AG09319 (cell line): ENCODE measurements around the gene IL6ST.
"Not testable (repeated sequence)": the region's sequence is repeated elsewhere in the genome, so short reads cannot be mapped to it uniquely, and the experiment has no call there.

Experiments used
- DNase-seq: peaks from one replicate; pipeline ENCODE4 v3.0.0-alpha.2; 2010; ENCODE audit warnings: low read depth; ENCODE audit errors: extremely low read depth
- CTCF ChIP-seq: IDR thresholded peaks from 2 replicates; pipeline ENCODE4 v1.5.1; 2011; ENCODE audit warnings: low read depth, mild to moderate bottlenecking, inconsistent platforms, low read length, moderate library complexity

IL6ST gene

DNA sequence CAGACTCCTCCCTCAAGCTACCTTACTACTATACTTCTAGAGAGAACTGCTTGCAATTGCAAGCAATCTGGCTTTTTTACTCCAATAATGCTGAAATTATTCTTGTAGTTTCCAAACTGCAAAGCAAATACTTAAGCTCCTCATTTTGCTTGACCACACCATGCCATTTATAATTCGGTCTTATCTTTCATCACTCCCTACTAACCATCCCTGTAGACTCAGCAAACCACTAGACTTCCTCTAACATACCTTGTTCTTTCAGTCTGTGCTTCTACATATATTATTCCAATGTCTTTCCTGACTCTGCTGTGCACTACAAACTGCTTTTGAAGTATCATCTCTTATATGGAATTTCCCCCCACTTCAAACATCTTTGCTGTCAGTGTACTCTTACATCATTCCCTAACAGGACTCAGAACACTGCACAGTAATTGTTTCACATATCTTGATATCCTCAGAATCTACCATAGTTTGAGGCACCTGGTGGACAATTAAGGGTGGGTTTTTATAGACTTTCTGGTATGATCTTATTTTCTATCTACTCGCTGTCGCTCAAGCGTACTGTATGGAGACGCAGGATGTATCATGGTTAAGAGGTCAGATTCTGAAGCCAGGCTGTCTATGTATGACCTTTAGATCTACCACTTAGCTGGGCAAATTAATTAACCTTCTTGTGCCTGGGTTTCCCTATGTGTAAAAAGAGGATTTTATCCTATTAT, 2.8 kb downstream of the IL6ST start:
- TF ChIP-seq CTCF, result no peak
- DNase-seq, result no peak

- DNase-seq, result not testable (repeated sequence)
Observed at GRCh38 chr5:55990895-55991294, 3.9 kb downstream of the IL6ST start.

GRCh38 chr5:55989860-55990259, 4.9 kb downstream of the IL6ST start:
- TF ChIP-seq CTCF, result no peak
- no peak for DNase-seq

DNA sequence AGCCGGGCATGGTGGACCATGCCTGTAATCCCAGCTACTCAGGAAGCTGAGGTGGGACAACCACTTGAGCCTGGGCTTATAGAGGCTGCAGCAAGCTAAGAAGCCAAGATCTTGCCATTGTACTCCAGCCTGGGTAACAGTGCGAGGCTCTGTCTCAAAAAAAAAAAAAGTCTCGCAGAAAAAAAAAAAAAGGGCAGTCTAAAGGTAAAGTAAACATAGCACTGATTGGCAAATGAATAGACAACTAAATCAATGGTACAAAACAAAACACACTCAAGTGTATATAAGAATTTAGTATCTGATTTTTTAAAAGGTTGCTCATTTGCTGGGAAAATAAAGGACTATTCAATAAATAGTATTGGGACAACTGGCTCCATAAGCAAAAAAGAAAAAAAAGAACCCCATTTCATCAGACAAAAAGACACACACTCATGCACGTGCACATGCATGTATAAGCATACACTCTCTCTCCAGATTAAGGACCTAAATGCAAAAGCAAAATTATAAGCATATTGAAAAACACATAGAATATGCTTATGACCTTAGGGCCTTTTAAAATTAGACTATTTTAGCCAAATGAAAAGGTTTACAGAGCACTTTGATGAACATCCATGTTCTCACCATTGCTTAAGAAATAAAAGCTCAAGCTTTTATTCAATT, 5.7 kb downstream of the IL6ST start:
- DNase-seq, result no peak
- TF ChIP-seq CTCF, result no peak

DNA sequence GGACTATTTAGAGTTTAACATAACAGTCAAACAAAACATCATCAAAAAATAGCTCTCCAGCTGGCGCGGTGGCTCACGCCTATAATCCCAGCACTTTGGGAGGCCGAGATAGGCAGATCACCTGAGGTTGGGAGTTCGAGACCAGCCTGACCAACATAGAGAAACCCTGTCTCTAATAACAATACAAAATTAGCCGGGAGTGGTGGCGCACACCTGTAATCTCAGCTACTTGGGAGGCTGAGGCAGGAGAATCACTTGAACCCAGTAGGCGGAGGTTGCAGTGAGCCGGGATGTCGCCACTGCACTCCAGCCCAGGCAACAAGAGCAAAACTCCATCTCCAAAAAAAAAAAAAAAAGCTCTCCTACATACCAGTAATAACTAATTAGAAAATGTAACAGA, 6.3 kb downstream of the IL6ST start:
- DNase-seq, result not testable (repeated sequence)

- DNase-seq, result no peak
- no peak for TF ChIP-seq CTCF
Observed at GRCh38 chr5:55986931-55987330, 7.8 kb downstream of the IL6ST start.

DNA sequence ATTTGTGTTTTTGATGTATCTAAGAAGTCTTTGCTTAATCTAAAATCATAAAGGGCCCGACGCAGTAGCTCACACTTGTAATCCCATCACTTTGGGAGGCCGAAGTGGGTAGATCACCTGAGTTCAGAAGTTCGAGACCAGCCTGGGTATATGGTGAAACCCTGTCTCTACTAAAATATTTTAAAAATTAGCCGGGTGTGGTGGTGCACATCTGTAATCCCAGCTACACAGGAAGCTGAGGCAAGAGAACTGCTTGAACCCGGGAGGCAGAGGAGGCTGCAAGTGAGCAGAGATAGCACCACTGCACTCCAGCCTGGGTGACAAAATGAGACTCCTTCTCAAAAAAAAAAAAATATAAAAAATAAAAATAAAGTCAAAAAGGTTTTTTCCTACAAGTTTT, 9.6 kb downstream of the IL6ST start:
- no peak for TF ChIP-seq CTCF
- no peak for DNase-seq

GRCh38 chr5:55983986-55984385, 10.8 kb downstream of the IL6ST start:
- no peak for TF ChIP-seq CTCF
- no peak for DNase-seq
